Gastroesophageal sphincter (tissue), 4 donors: ENCODE measurements around the gene GPR78. TPM values are rescaled to one million over a fixed set of nuclear protein-coding genes. Genes with fewer than 3 reads are reported as not detected.

Source experiments
- ATAC-seq: fragments of 150-250 bp; one replicate; pipeline ENCODE4 v1.9.1; 2016; ENCODE audit warnings: mild to moderate bottlenecking, moderate library complexity
- H3K27ac ChIP-seq, 4 donors: fragments of 200-600 bp; sonication (generic) in 3 of 4; 1 replicate in 3 of 4; 2 replicates in 1 of 4; pipeline ENCODE4 v1.5.1; 2016 to 2019
- H3K27me3 ChIP-seq: fragments of 200-600 bp; sonication (generic); one replicate; pipeline ENCODE4 v1.5.1; 2019
- H3K36me3 ChIP-seq, 2 donors: fragments of 200-600 bp; sonication (generic); one replicate each; pipeline ENCODE4 v1.5.1; 2019; ENCODE audit warnings: control low read depth in 1 of 2
- H3K4me1 ChIP-seq, 3 donors: fragments of 200-600 bp; sonication (generic); 1 replicate in 2 of 3; 2 replicates in 1 of 3; pipeline ENCODE4 v1.5.1; 2016 to 2019; ENCODE audit warnings: control low read depth in 2 of 3
- H3K4me3 ChIP-seq, 2 donors: fragments of 200-600 bp; sonication (generic); one replicate each; pipeline ENCODE4 v1.5.1; 2019; ENCODE audit warnings: mild to moderate bottlenecking in 1 of 2, moderate library complexity in 1 of 2
- H3K9me3 ChIP-seq, 3 donors: fragments of 200-600 bp; sonication (generic); one replicate each; pipeline ENCODE4 v1.5.1; 2017 to 2019; ENCODE audit warnings: control low read depth in 2 of 3
- EP300 ChIP-seq: sonication (generic); formaldehyde crosslinking; IDR thresholded peaks from one replicate; pipeline ENCODE4 v1.6.1; 2017; ENCODE audit warnings: antibody characterized with exemption, mild to moderate bottlenecking
- POLR2A ChIP-seq, 2 donors: fragments of 450-650 bp; IDR thresholded peaks; one replicate each; pipeline ENCODE4 v1.6.1; 2017; ENCODE audit warnings: antibody characterized with exemption in 2 of 2, mild to moderate bottlenecking in 2 of 2, moderate library complexity in 1 of 2
- POLR2AphosphoS5 ChIP-seq: sonication (generic); formaldehyde crosslinking; IDR thresholded peaks from one replicate; pipeline ENCODE4 v1.6.1; 2017; ENCODE audit warnings: antibody characterized with exemption
- WGBS, 2 donors: methylation state at CpG; one replicate each; pipeline ENCODE4 v1.1.5; 2018; ENCODE audit warnings: low coverage in 1 of 2; 5-methylcytosine and 5-hydroxymethylcytosine counted together
- total RNA-seq, 4 donors: library from RNA; depleted of rRNA; stranded (reverse); fragments of >200 nt; gene quantifications; one replicate each; pipeline ENCODE4 v1.1.0, GENCODE V29; 2016
- TF ChIP-seq, protein P1 (sequence below), 4 experiments: fragments of 200-600 bp in 2 of 4; fragments of 450-650 bp in 2 of 4; sonication (generic) in 1 of 4; IDR thresholded peaks; one replicate each; pipeline ENCODE4 v1.5.1; 2017 to 2019; ENCODE audit warnings: antibody characterized with exemption in 4 of 4, mild to moderate bottlenecking in 2 of 4, moderate library complexity in 2 of 4

GPR78 gene
- total RNA-seq, 4 donors from 2014 or later: not detected

GRCh38 chr4:8560265-8561047 is 19.7 kb upstream of the GPR78 start:
- Histone ChIP-seq H3K36me3 (no peaks in the 10 kb centered on the region), H3K27me3 (peaks cover 38% of the 10 kb centered on the region), H3K4me3 (no peak overlapping the region), H3K4me1 (no peaks in the 10 kb centered on the region), H3K9me3 (no peaks in the 10 kb centered on the region), H3K27ac (no peak overlapping the region)
- TF ChIP-seq POLR2AphosphoS5 (no peak), EP300 (no peak), POLR2A (IDR thresholded peaks at IDR 0.05) (no peak)
- TF ChIP-seq, protein P1, sequence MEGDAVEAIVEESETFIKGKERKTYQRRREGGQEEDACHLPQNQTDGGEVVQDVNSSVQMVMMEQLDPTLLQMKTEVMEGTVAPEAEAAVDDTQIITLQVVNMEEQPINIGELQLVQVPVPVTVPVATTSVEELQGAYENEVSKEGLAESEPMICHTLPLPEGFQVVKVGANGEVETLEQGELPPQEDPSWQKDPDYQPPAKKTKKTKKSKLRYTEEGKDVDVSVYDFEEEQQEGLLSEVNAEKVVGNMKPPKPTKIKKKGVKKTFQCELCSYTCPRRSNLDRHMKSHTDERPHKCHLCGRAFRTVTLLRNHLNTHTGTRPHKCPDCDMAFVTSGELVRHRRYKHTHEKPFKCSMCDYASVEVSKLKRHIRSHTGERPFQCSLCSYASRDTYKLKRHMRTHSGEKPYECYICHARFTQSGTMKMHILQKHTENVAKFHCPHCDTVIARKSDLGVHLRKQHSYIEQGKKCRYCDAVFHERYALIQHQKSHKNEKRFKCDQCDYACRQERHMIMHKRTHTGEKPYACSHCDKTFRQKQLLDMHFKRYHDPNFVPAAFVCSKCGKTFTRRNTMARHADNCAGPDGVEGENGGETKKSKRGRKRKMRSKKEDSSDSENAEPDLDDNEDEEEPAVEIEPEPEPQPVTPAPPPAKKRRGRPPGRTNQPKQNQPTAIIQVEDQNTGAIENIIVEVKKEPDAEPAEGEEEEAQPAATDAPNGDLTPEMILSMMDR (IDR thresholded peaks at IDR 0.05): no peak
- ATAC-seq: no peak
- 69% methylated on average over 2 of the region's 16 CpGs; no CpG with 5 or more reads in 1 of the 2 donors for WGBS, 2 donors

DNA sequence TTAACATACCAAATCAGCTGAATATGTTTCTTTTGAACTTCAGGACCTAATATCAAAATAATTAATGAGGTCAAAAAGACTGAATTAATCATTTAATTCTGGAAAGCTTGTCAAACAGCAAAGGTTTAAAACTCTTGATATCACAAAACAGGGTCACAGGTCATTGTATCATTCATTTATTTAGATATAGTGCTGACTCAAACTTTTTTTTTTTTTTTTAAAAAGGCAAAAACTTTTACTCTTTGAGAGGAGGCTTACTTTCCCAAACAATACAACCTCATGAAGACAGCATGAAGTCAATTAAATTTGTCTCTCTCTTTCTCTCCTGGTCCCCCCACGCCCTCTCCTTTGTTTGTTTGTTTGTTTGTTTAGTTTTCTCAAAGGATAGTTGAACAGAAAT is 15.6 kb upstream of the GPR78 start:
- Histone ChIP-seq H3K4me3 (no peak overlapping the region), H3K27ac (no peak overlapping the region), H3K36me3 (no peaks in the 10 kb centered on the region), H3K4me1 (no peaks in the 10 kb centered on the region), H3K27me3 (peaks cover 27% of the 10 kb centered on the region), H3K9me3 (no peaks in the 10 kb centered on the region)
- WGBS, 2 donors: 29 to 45% methylated on average over 1 of the region's 1 CpG
- no peak for ATAC-seq
- no peak for TF ChIP-seq EP300

DNA sequence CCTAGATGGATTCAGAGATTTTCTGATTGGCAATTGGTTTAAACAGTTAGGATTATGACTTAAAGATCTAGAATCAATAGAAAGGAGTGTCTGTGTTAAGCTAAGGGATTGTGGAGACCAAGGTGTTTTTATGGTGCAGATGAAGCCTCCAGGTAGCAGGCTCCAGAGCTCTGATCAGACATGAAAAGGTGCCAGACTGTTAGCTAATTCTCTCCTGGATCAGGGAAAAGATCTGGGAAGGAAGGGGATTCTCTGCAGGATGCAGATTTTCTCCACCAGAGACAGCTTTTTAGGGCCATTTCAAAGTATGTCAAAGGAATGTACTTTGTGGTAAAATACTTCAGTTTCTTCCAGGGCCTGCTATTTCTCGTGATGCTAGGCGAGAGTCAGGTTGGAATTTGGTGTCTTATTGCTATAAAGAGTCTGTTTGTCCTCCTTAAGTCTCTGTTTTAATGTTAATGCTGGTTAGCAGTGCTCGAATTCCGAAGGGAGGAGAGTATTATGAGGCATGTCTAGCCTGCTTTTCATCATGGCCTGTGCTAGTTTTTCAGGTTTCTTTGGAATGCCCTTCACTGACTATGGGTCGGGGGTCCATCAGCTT is 12.0 kb upstream of the GPR78 start:
- WGBS, 2 donors: 42 to 55% methylated on average over 5 of the region's 5 CpGs
- H3K36me3 ChIP-seq: no peaks in the 10 kb centered on the region

GRCh38 chr4:8570201-8570600 is 10.0 kb upstream of the GPR78 start:
- WGBS, 2 donors: 90% methylated on average over 1 of the region's 1 CpG

More for the DNA sequence above, 12.0 kb upstream of the GPR78 start:
- no peak for TF ChIP-seq POLR2AphosphoS5
- TF ChIP-seq EP300: no peak
- no peak for TF ChIP-seq POLR2A (IDR thresholded peaks at IDR 0.05)
- TF ChIP-seq, protein P1 (IDR thresholded peaks at IDR 0.05): no peak
- Histone ChIP-seq H3K9me3 (no peaks in the 10 kb centered on the region), H3K4me1 (no peaks in the 10 kb centered on the region), H3K27me3 (peaks cover 11% of the 10 kb centered on the region), H3K27ac (no peak overlapping the region), H3K4me3 (no peak overlapping the region)
- ATAC-seq: no peak

More at GRCh38 chr4:8570201-8570600, 10.0 kb upstream of the GPR78 start:
- Histone ChIP-seq H3K27ac (no peak overlapping the region), H3K4me3 (no peak overlapping the region), H3K9me3 (no peaks in the 10 kb centered on the region), H3K4me1 (no peaks in the 10 kb centered on the region), H3K36me3 (no peaks in the 10 kb centered on the region), H3K27me3 (peaks cover 11% of the 10 kb centered on the region)
- TF ChIP-seq, protein P1 (IDR thresholded peaks at IDR 0.05): no peak
- TF ChIP-seq POLR2AphosphoS5 (no peak), EP300 (no peak), POLR2A (IDR thresholded peaks at IDR 0.05) (no peak)
- no peak for ATAC-seq
